Skeletal muscle satellite cell (primary cell): ENCODE data around the gene DMD.
A peak's percentile ranks its signal among the peaks of the same experiment; 100 is the strongest.

Experiments used
- H3K27me3 ChIP-seq: 2 replicates; pipeline ENCODE4 v1.7.0; 2013; ENCODE audit warnings: low read length; ENCODE audit not compliant: control insufficient read depth, insufficient read depth
- H3K36me3 ChIP-seq: 2 replicates; pipeline ENCODE4 v1.7.0; 2013; ENCODE audit warnings: mild to moderate bottlenecking, control low read depth, low read length; ENCODE audit not compliant: insufficient read depth
- H3K4me1 ChIP-seq: 2 replicates; pipeline ENCODE4 v1.7.0; 2013; ENCODE audit warnings: low read length; ENCODE audit not compliant: control insufficient read depth, insufficient read depth
- H3K4me2 ChIP-seq: 2 replicates; pipeline ENCODE4 v1.7.0; 2013; ENCODE audit warnings: mild to moderate bottlenecking, low read length
- H3K4me3 ChIP-seq: 2 replicates; pipeline ENCODE4 v1.7.0; 2013; ENCODE audit warnings: low read length
- H3K9ac ChIP-seq: 2 replicates; pipeline ENCODE4 v1.7.0; 2013; ENCODE audit warnings: mild to moderate bottlenecking, low read depth, low read length, moderate library complexity
- H3K9me3 ChIP-seq: replicated peaks from 2 replicates; pipeline ENCODE4 v1.7.0; 2013; ENCODE audit warnings: mild to moderate bottlenecking, control low read depth, low read length

The DMD gene

GRCh38 chrX:31126205-31126604 lies 2085.1 kb downstream of the DMD start:
- peak overlapping the region; percentile 42 for H3K4me3 ChIP-seq
- peak overlapping the region; percentile 28 for H3K9ac ChIP-seq
- no peaks in the 10 kb centered on the region for H3K36me3 ChIP-seq
- no peaks in the 10 kb centered on the region for H3K9me3 ChIP-seq
- H3K4me1 ChIP-seq, result peaks cover 10% of the 10 kb centered on the region
- H3K27me3 ChIP-seq, result no peaks in the 10 kb centered on the region
- peak overlapping the region; percentile 59 for H3K4me2 ChIP-seq

DNA sequence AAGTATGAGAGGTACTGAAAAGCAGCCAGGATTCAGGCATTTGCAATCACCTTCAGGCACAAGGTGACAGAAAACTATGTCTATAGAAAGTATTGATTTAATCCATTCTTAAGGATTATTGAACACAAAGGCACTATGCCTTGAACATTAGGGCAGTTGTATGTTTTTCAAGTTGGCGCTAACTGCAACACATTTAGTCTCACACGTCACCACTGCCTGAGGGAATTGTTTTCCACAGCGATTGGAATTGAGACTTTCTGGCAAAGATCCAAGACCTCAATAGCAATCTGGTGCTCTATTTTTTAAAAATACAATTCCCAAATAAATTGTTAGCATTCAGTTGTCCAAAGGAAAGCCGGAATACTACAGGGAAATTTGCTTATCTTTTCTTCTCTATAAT lies 2086.8 kb downstream of the DMD start:
- H3K27me3 ChIP-seq, result no peaks in the 10 kb centered on the region
- no peak overlapping the region for H3K4me3 ChIP-seq
- H3K4me1 ChIP-seq, result peaks cover 10% of the 10 kb centered on the region
- H3K4me2 ChIP-seq, result no peak overlapping the region
- H3K9ac ChIP-seq, result no peak overlapping the region
- H3K36me3 ChIP-seq, result no peaks in the 10 kb centered on the region
- no peaks in the 10 kb centered on the region for H3K9me3 ChIP-seq

DNA sequence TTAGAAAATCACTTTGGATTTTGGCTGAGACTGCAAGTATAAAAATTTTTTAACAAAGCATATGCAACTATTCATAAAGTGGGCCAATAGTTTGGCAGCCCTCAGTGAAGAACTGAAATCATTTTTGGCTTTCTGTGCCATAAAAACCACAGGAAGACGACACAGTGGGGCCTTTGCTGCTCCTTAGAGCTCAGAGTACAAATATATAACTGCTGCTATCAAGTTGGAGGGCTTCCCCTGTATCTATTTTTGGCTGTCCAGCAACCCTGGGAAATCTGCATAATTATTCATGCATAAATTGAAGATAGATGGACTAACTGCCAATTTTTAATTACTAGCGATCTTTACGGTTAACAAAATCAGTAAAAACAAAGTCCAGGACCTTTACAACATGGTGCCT lies 2088.0 kb downstream of the DMD start:
- Histone ChIP-seq H3K27me3 (no peaks in the 10 kb centered on the region), H3K4me3 (no peak overlapping the region), H3K36me3 (no peaks in the 10 kb centered on the region), H3K9ac (no peak overlapping the region), H3K9me3 (no peaks in the 10 kb centered on the region), H3K4me1 (peaks cover 4% of the 10 kb centered on the region), H3K4me2 (no peak overlapping the region)

- H3K36me3 ChIP-seq, result no peaks in the 10 kb centered on the region
- H3K9ac ChIP-seq, result no peak overlapping the region
- H3K4me3 ChIP-seq, result no peak overlapping the region
- H3K27me3 ChIP-seq, result no peaks in the 10 kb centered on the region
- H3K4me1 ChIP-seq, result no peaks in the 10 kb centered on the region
- no peaks in the 10 kb centered on the region for H3K9me3 ChIP-seq
- H3K4me2 ChIP-seq, result no peak overlapping the region
Observed at GRCh38 chrX:31117266-31117665, 2094.1 kb downstream of the DMD start.

- Histone ChIP-seq H3K9me3 (no peaks in the 10 kb centered on the region), H3K4me2 (no peak overlapping the region), H3K4me1 (no peaks in the 10 kb centered on the region), H3K36me3 (no peaks in the 10 kb centered on the region), H3K27me3 (no peaks in the 10 kb centered on the region), H3K9ac (no peak overlapping the region), H3K4me3 (no peak overlapping the region)
Observed at GRCh38 chrX:31115398-31115797, 2096.0 kb downstream of the DMD start.

DNA sequence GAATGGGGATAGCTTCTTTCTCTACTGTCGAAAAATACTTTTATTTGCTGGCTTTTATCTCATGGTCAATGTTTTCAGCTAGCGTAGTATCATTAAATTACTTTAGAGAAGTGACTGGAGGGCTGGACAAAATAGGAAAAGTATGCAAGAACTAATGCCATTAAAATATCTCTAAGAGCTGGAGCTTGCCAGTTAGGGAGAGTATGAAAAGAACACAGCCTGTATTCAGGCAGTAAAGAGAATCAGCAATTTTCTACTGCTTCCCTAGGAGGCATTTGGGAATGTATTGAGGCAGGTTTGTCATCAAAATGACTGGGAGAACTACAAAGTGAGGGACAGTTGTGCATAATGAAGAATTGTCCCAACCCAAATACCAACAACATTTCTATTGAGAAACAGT lies 2096.5 kb downstream of the DMD start:
- Histone ChIP-seq H3K4me2 (no peak overlapping the region), H3K9ac (no peak overlapping the region), H3K4me1 (no peaks in the 10 kb centered on the region), H3K27me3 (no peaks in the 10 kb centered on the region), H3K4me3 (no peak overlapping the region), H3K36me3 (no peaks in the 10 kb centered on the region), H3K9me3 (no peaks in the 10 kb centered on the region)

- Histone ChIP-seq H3K4me3 (no peak overlapping the region), H3K9ac (no peak overlapping the region), H3K4me1 (no peaks in the 10 kb centered on the region), H3K36me3 (no peaks in the 10 kb centered on the region), H3K9me3 (no peaks in the 10 kb centered on the region), H3K4me2 (no peak overlapping the region), H3K27me3 (no peaks in the 10 kb centered on the region)
Observed at GRCh38 chrX:31112226-31112999, 2098.9 kb downstream of the DMD start.

- H3K27me3 ChIP-seq, result no peaks in the 10 kb centered on the region
- no peak overlapping the region for H3K4me3 ChIP-seq
- no peaks in the 10 kb centered on the region for H3K9me3 ChIP-seq
- H3K4me2 ChIP-seq, result no peak overlapping the region
- H3K4me1 ChIP-seq, result no peaks in the 10 kb centered on the region
- H3K36me3 ChIP-seq, result no peaks in the 10 kb centered on the region
- no peak overlapping the region for H3K9ac ChIP-seq
Observed at GRCh38 chrX:31110657-31111056, 2100.7 kb downstream of the DMD start.

DNA sequence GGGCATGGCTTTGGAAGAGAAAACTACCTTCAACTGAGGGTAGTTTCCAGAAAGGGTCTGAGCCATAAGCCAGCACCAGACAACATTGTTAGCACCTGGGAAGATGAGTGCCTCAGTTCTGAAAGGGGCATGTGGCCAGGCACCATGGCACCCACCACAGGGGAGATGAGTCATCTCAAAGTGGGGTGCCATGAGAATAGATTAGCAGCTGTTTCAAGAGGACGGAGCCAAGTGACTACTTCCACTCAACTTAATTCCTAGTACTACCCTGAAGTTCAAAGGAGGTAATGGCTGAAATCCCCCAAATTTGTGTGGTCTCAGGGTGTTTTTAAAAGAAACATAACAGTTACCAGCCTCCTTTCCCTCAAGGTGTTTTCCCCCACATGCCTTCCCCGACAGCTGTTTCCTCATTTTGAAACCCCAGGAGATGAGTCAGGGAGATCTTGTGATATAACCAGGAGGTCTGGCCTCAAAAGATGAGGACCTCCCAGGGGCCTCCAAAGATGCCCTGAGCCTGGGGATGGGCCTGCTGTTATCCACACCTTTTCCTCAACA lies 2111.7 kb downstream of the DMD start:
- no peaks in the 10 kb centered on the region for H3K4me1 ChIP-seq
- H3K9ac ChIP-seq, result no peak overlapping the region
- H3K4me3 ChIP-seq, result no peak overlapping the region
- no peaks in the 10 kb centered on the region for H3K36me3 ChIP-seq
- H3K4me2 ChIP-seq, result no peak overlapping the region
- H3K9me3 ChIP-seq, result no peaks in the 10 kb centered on the region
- H3K27me3 ChIP-seq, result no peaks in the 10 kb centered on the region

GRCh38 chrX:31098079-31098478 lies 2113.3 kb downstream of the DMD start:
- Histone ChIP-seq H3K9ac (no peak overlapping the region), H3K4me2 (no peak overlapping the region), H3K4me1 (no peaks in the 10 kb centered on the region), H3K9me3 (no peaks in the 10 kb centered on the region), H3K4me3 (no peak overlapping the region), H3K27me3 (no peaks in the 10 kb centered on the region), H3K36me3 (no peaks in the 10 kb centered on the region)

- no peak overlapping the region for H3K4me2 ChIP-seq
- no peak overlapping the region for H3K4me3 ChIP-seq
- no peak overlapping the region for H3K9ac ChIP-seq
- H3K36me3 ChIP-seq, result no peaks in the 10 kb centered on the region
- no peaks in the 10 kb centered on the region for H3K4me1 ChIP-seq
- no peaks in the 10 kb centered on the region for H3K9me3 ChIP-seq
- no peaks in the 10 kb centered on the region for H3K27me3 ChIP-seq
Observed at GRCh38 chrX:31093639-31093975, 2117.7 kb downstream of the DMD start.

DNA sequence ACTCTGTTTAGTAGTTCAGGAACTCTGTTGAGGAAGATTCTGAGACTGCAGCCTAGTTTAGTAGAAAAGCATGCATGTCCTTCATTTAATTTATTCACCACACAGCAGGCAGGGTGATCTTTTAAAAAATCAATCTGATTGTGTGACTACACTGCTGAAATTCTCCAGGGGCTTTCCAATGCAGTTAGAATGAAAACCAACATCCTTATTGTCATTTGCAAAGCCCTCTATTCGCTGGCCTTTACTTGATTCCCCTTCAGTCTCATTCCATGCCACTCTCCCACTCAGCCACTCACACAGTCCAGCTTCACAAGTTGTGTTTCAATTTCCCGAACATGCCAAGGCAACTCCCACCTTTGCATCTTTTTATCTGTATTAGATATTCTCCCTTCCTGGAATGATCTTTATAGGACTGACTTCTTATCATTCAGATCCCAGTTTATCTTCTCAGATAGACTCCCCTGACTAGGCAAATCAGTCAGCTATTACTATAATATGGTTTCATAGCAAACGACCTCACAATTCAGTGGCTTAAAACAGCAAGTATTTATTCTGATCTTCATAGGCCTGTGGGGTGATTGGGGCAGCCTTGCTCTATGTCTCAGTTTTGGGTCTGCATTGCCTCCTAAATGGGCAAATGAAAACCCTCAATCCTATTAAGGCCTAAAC lies 2118.2 kb downstream of the DMD start:
- no peak overlapping the region for H3K4me3 ChIP-seq
- no peaks in the 10 kb centered on the region for H3K36me3 ChIP-seq
- H3K9ac ChIP-seq, result no peak overlapping the region
- no peaks in the 10 kb centered on the region for H3K4me1 ChIP-seq
- H3K27me3 ChIP-seq, result no peaks in the 10 kb centered on the region
- H3K4me2 ChIP-seq, result no peak overlapping the region
- no peaks in the 10 kb centered on the region for H3K9me3 ChIP-seq
